NCI-H82 (cell line): Measurements from ENCODE around the gene TAF9B.
A peak's percentile ranks its signal among the peaks of the same experiment; 100 is the strongest.
"Not testable (repeated sequence)": the region's sequence is repeated elsewhere in the genome, so short reads cannot be mapped to it uniquely, and the experiment has no call there.

Experiments
- DNase-seq: peaks from one replicate; lab custom pipeline; 2025; lab: John Stamatoyannopoulos, UW

The TAF9B gene, protein sequence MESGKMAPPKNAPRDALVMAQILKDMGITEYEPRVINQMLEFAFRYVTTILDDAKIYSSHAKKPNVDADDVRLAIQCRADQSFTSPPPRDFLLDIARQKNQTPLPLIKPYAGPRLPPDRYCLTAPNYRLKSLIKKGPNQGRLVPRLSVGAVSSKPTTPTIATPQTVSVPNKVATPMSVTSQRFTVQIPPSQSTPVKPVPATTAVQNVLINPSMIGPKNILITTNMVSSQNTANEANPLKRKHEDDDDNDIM

GRCh38 chrX:78139160-78140123 lies at the start of gene TAF9B:
TSS of gene TAF9B (minus strand) at chrX:78139650. CDS start at chrX:78139611, 39 bp downstream.
- DNase-seq: peak; percentile 96

GRCh38 chrX:78182881-78183280 lies 43.4 kb upstream of the TAF9B start:
- DNase-seq: no peak

DNA sequence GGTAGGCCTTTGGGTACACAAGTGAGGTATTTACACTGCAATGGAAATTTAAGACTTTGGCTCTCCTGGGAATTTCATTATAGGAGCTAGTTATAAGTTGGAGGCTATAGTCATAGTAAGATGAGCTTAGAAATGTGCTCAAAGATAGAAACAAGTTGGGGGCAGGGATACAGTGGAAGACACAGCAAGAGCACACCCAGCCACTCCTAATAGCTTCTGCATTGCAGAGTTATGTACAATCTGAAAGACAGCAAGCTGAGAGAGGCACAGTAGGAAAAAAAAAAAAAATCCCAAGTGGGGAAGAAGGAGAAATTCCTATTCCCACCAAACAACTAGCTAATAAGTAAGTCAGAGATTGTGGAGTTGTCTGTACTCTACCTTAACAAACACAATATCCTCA lies 41.9 kb upstream of the TAF9B start:
- no peak for DNase-seq

DNA sequence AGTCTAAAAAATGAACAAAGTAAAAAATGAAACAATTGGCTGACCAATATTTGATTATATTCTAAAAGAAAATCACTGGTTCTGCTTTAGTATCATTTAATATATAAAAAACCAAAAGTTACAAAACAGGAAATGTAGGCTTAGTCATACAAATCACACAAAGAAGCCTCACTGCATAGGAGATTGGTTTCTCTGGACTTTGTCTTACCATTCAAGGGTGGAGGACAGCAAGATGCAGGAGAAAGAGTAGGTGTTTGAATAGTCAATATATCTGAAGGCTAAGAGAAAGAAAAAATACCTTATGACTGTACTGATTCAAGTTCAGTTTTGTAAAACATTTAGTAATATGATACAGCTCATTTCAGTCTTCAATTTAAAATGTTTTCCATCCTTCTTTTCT lies 28.6 kb upstream of the TAF9B start:
- DNase-seq: no peak

- DNase-seq: no peak
These were observed 26.0 kb upstream of the TAF9B start for GRCh38 chrX:78165425-78165824.

DNA sequence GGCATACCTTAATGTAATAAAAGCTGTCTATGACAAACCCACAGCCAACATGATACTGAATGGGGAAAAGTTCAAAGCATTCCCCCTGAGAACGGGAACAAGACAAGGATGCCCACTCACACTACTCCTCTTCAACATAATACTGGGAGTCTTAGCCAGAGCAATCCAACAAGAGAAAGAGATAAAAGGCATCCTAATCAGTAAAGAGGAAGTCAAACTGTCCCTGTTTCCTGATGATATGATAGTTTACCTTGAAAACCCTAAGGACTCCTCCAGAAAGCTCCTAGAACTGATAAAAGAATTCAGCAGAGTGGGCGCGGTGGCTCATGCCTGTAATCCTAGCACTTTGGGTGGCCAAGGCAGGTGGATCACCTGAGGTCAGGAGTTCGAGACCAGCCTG lies 23.7 kb upstream of the TAF9B start:
- not testable (repeated sequence) for DNase-seq

- DNase-seq: not testable (repeated sequence)
These were observed 21.3 kb upstream of the TAF9B start for GRCh38 chrX:78160711-78161110.

GRCh38 chrX:78157846-78158245 lies 18.4 kb upstream of the TAF9B start:
- DNase-seq: not testable (repeated sequence)

DNA sequence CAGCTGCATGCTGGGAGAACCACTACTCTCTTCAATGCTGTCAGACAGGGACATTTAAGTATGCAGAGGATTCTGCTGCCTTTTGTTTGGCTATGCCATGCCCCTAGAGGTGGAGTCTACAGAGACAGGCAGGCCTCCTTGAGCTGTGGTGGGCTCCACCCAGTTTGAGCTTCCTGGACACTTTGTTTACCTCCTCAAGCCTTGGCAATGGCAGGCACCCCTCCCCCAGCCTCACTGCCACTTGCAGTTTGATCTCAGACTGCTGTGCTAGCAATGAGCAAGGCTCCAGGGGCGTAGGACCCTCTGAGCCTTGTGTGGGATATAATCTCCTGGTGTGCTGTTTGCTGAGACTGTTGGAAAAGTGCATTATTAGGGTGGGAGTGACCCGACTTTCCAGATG lies 17.9 kb upstream of the TAF9B start:
- DNase-seq: not testable (repeated sequence)

DNA sequence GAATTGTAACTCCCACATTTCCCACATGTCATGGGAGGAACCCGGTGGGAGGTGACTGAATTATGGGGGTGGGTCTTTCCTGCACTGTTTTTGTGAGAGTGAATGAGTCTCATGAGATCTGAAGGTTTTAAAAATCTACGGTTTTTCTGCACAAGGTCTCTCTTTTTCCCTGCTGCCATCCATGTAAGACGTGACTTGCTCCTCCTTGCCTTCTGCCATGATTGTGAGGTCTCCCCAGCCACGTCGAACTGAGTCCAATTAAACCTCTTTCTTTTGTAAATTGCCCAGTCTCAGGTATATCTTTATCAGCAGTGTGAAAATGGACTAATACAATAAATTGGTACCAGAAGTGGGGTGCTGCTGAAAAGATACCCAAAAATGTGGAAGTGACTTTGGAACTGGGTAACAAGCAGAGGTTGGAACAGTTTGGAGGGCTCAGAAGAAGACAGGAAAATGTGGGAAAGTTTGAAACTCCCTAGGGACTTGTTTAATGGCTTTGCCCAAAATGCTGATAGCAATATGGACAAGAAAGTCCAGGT lies 7.6 kb upstream of the TAF9B start:
- not testable (repeated sequence) for DNase-seq

- DNase-seq: no peak
These were observed 756 bp upstream of the TAF9B start for GRCh38 chrX:78140206-78140605.

- no peak for DNase-seq
These were observed 6.1 kb downstream of the TAF9B start for GRCh38 chrX:78133238-78133960.

DNA sequence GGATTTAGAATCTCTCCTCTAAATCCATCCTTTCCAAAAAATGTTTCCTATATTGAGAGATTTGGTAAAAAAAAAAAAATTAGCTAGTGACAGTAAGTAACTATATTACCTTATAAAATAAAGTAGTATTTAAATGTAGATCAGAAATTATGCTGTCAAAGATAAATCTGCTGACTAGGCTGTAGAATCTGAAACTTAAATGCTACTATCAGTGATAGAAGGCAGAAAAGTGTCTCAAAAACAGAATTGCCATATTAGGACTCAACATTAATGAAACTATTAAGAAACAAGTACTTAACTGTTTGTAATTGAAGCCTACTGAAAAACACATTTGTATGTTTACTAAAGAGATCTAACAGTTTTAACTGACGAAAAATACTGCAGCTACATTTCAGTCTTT lies 8.3 kb downstream of the TAF9B start:
- DNase-seq: no peak

- no peak for DNase-seq
These were observed 9.1 kb downstream of the TAF9B start for GRCh38 chrX:78130396-78130795.

DNA sequence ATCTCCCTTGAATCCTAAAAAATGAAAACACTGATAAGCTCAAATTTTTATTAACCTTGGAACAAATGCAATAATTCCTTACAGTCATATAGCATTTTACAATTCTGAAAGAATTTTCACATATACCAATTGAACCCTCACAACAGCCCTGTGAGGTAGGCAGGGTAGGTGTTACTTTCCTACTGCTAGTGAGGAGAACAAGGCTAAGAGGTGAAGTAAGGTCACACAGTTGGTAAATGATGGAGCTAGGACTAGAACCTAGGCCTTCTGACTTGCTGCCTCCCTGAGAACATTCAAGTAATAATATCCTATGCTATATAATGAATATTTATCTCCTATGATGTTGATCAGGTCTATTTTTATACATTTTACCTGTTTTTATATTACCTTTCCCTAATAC lies 9.7 kb downstream of the TAF9B start:
- DNase-seq: no peak

- not testable (repeated sequence) for DNase-seq
These were observed 13.7 kb downstream of the TAF9B start for GRCh38 chrX:78125781-78126180.

DNA sequence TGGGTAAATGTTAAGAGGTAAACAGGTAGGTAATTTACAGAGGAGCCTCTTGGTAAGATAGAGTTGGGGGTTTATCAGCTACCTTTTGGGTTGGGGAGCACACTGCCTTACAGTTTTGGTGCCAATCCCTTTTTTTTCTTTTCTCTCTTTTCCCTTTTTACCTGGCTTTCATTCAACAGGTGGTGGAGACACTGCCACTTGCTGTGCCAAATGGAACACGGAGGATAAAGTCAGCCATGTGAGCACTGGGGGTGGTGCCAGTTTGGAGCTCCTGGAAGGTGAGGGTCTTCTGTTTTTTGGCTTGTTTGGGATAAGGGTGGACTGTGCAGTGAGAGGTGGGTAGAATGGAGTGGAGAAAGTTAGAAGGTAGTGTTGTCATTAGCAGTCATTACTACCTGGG lies 14.3 kb downstream of the TAF9B start:
- DNase-seq: no peak

DNA sequence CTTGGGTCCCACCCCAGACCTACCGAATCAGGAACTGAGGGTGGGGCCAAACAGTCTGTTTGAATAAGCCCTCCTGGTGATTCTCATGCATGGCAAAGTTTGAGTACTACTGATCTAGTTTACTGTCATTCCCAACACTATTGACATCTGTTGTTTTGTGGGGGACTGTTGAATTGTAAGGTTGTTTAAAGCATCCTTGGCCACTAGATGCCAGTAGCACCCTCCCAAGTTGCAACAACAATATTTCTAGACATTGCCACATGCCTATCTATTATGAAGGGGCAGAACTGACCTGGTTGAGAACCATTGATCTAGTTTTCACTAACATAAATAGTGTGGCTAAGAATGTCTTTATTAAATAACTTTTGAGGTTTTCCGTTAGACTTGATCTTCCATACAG lies 15.1 kb downstream of the TAF9B start:
- DNase-seq: peak; percentile 23

GRCh38 chrX:78123190-78123589 lies 16.3 kb downstream of the TAF9B start:
- DNase-seq: no peak

DNA sequence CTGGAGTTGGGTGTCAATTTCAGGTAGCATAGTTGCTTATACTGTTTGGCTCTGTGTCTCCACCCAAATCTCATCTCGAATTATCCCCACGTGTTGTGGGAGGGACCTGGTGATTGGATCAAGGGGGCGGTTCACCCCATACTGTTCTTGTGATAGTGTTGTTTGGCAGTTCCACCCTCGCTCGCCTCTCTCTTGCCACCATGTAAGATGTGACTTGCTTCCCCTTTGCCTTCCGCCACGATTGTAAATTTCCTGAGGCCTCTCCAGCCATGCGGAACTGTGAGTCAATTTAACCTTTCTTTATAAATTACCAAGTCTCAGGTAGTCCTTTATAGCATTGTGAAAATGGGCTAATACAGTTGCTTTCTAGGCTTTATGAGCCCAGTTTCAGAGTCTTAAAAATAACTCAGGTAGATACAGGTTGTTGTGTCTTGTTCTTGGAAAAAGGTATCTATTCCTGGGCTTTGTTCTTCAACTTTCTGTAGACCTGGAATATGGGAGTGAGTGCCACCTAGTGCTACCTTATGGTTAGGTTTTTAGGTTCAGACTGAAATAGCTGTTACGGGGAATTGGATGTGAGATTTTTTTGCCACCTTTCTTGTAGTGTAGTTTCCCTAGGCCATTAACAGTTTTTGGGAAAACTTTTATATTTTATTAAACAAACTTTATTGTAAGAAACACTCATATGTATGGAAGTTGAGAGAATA lies 19.8 kb downstream of the TAF9B start:
- DNase-seq: peak; percentile 20

GRCh38 chrX:78118628-78119027 lies 20.8 kb downstream of the TAF9B start:
- DNase-seq: no peak

- DNase-seq: no peak
These were observed 22.7 kb downstream of the TAF9B start for GRCh38 chrX:78116766-78117165.
